Nephron progenitor cell (in vitro differentiated cells): ENCODE measurements around the gene OR6T1.

Experiments used
- DNase-seq: peaks from one replicate; pipeline ENCODE4 v3.0.0; 2021
- H3K27ac Mint-ChIP-seq: 2 replicates; pipeline ENCODE4 v1.8.0; 2021; ENCODE audit warnings: mild to moderate bottlenecking, moderate library complexity, mixed read lengths
- H3K27me3 Mint-ChIP-seq: 2 replicates; pipeline ENCODE4 v1.8.0; 2021; ENCODE audit warnings: mild to moderate bottlenecking, low read depth, mixed read lengths; ENCODE audit not compliant: poor library complexity
- H3K36me3 Mint-ChIP-seq: 2 replicates; pipeline ENCODE4 v1.8.0; 2021; ENCODE audit warnings: low read depth, mixed read lengths
- H3K4me1 Mint-ChIP-seq: 2 replicates; pipeline ENCODE4 v1.8.0; 2021; ENCODE audit warnings: mixed read lengths
- H3K4me3 Mint-ChIP-seq: 2 replicates; pipeline ENCODE4 v1.8.0; 2021; ENCODE audit warnings: mild to moderate bottlenecking, moderate library complexity, mixed read lengths
- H3K9me3 Mint-ChIP-seq: 2 replicates; pipeline ENCODE4 v1.8.0; 2021; ENCODE audit warnings: mild to moderate bottlenecking, moderate library complexity, mixed read lengths
- TF ChIP-seq, protein P1 (sequence below): fragments of 200-600 bp; sonication (generic); IDR thresholded peaks from 2 replicates; pipeline ENCODE4 v1.5.0; 2021; ENCODE audit warnings: antibody characterized with exemption

OR6T1 gene, protein sequence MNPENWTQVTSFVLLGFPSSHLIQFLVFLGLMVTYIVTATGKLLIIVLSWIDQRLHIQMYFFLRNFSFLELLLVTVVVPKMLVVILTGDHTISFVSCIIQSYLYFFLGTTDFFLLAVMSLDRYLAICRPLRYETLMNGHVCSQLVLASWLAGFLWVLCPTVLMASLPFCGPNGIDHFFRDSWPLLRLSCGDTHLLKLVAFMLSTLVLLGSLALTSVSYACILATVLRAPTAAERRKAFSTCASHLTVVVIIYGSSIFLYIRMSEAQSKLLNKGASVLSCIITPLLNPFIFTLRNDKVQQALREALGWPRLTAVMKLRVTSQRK

DNA sequence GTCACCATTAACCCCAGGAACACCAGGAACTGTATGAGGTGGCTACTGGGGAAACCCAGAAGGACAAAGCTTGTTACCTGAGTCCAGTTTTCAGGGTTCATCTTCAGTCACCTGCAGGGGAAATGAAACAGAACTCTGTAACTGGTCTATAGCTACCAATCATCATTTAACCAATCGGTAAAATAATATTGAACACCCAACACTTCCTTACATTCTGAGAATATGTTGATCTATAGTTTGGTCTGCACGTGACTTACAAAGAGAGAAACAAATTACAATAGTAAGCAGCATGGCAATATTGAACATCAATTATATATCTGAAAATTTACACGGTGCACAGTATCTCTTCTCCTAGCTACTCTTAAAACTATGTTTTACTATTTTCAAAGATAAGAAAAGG lies at the start of gene OR6T1:
Gene OR6T1, minus strand, starts transcription at position 101 of the 400 bp plus-strand sequence. Its CDS starts 0 bp downstream, at position 101.
- no peaks in the 10 kb centered on the region for H3K4me1 Mint-ChIP-seq
- no peak within 1 kb of the TSS for H3K27ac Mint-ChIP-seq
- H3K4me3 Mint-ChIP-seq = no peak within 1 kb of the TSS
- no peaks in the 10 kb centered on the region for H3K36me3 Mint-ChIP-seq
- peaks cover 5% of the 10 kb centered on the region for H3K27me3 Mint-ChIP-seq
- no peaks in the 10 kb centered on the region for H3K9me3 Mint-ChIP-seq
- TF ChIP-seq, protein P1, sequence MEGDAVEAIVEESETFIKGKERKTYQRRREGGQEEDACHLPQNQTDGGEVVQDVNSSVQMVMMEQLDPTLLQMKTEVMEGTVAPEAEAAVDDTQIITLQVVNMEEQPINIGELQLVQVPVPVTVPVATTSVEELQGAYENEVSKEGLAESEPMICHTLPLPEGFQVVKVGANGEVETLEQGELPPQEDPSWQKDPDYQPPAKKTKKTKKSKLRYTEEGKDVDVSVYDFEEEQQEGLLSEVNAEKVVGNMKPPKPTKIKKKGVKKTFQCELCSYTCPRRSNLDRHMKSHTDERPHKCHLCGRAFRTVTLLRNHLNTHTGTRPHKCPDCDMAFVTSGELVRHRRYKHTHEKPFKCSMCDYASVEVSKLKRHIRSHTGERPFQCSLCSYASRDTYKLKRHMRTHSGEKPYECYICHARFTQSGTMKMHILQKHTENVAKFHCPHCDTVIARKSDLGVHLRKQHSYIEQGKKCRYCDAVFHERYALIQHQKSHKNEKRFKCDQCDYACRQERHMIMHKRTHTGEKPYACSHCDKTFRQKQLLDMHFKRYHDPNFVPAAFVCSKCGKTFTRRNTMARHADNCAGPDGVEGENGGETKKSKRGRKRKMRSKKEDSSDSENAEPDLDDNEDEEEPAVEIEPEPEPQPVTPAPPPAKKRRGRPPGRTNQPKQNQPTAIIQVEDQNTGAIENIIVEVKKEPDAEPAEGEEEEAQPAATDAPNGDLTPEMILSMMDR = no peak
- no peak for DNase-seq

DNA sequence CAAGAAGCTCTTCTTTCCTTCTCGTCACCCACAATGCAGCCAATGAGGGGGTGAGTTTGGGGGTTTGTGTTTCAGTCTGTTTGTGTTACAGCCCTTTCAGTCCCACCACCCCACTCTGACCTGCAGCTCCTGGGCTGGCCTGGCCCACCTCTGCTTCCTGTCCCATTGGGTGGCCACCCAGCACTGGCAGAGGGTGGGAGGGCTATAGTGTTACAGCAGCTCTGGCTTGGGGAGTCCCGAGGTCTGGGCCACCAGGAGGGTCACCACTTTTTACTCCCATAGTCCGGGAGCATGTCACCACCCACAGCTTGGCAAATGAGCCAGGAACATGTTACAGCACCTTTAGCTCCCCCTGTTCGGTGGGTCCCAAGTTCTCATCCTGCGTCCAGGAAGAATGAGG lies 35.7 kb upstream of the OR6T1 start:
- Mint-ChIP-seq H3K27me3 (peaks cover 10% of the 10 kb centered on the region), H3K4me3 (no peak overlapping the region), H3K27ac (no peak overlapping the region), H3K4me1 (no peaks in the 10 kb centered on the region), H3K9me3 (peaks cover 13% of the 10 kb centered on the region), H3K36me3 (no peaks in the 10 kb centered on the region)
- DNase-seq = no peak
- TF ChIP-seq, protein P1 = no peak

DNA sequence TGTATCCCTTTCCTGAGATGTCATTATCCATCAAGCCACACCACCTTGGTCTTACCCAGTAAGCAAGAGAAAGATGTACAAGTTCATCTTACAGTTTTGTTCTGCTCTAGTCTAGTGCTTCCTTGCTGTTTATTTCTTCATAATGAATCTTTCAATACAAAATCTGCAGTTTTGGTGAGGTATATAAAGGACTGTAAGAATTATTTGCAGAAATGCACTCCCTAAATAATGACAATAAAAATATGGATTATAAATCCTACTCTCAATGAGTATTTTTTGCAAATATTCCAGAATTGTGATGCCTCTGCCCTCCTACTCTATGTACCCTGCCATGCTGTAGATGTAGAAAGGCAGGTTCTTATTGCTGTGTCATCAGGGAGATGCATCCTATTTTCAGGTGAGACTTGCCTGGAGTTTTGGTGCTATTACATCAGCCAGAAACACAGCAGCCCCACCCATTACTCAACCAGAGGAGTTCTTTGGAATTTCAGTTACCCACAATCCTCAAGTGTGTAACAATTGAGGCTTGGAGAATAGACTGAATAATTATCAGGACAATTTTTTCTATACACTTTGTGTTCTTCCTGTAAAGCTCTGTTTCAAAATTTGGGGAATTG lies 34.2 kb upstream of the OR6T1 start, which contains the start of gene OR10S1:
Gene OR10S1, minus strand, starts transcription at position 51 of the 617 bp plus-strand sequence. CDS start 117 bp downstream, outside the sequence.
- H3K36me3 Mint-ChIP-seq = no peaks in the 10 kb centered on the region
- H3K9me3 Mint-ChIP-seq = peaks cover 9% of the 10 kb centered on the region
- DNase-seq = no peak
- TF ChIP-seq, protein P1 = no peak
- H3K27me3 Mint-ChIP-seq = peaks cover 6% of the 10 kb centered on the region
- peak within 1 kb of the TSS; percentile 85 for H3K27ac Mint-ChIP-seq
- H3K4me1 Mint-ChIP-seq = no peaks in the 10 kb centered on the region
- no peak within 1 kb of the TSS for H3K4me3 Mint-ChIP-seq

DNA sequence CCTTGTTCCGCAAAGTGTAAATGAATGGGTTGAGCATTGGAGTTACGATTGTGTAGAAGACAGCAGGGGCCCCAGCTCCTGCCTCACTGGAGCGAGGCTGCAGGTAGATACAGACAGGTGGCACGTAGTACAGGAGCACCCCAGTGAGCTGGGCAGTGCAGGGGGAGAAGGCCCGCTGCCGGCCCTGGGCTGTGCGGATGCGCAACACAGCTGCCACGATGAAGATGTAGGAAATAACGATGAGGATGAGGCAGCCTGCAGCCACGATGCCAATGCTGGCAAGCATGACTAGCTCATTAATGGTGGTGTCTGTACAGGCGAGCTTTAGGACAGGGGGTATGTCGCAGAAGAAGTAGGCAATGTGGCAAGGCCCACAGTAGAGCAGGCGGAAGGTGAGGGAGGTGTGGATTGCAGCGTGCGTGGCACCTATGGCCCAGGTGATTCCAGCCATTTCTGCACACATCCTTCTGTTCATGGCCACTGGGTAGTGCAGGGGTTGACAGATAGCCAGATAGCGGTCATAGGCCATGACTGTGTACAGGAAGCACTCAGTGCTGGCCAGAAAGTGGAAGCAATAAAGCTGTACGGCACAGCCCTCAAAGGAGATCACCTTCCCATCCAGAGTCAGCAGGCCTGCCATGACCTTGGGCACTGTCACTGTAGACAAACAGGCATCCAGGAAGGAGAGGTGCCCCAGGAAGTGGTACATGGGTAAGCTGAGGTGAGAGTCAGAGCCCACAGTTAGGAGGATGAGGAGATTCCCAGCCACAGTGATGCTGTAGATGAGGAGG lies 33.3 kb upstream of the OR6T1 start:
- no peak for DNase-seq
- H3K4me1 Mint-ChIP-seq = no peaks in the 10 kb centered on the region
- TF ChIP-seq, protein P1 = no peak
- peak overlapping the region; percentile 85 for H3K27ac Mint-ChIP-seq
- peaks cover 5% of the 10 kb centered on the region for H3K27me3 Mint-ChIP-seq
- H3K36me3 Mint-ChIP-seq = no peaks in the 10 kb centered on the region
- no peak overlapping the region for H3K4me3 Mint-ChIP-seq
- peaks cover under 1% of the 10 kb centered on the region for H3K9me3 Mint-ChIP-seq

DNA sequence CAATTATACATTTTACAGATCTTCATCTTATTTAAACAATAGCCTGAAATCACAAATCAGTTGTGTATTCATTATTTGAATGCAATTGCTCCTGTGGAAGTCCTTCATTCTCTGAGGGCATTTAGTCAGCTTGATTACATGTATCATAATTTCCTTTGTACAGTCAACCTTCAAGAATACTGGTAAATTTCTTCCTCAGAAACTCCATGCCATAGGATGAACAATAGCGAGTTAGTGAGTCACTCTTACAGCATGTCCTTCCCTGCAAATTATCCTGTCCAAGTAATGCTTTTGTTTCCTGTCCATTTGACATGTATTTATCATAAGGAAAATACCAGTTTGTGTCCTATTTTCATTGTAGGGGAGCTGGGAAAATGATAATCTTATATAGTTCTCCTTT lies 30.2 kb upstream of the OR6T1 start:
- Mint-ChIP-seq H3K9me3 (peaks cover 10% of the 10 kb centered on the region), H3K27ac (no peak overlapping the region)

More for the DNA sequence above, 30.2 kb upstream of the OR6T1 start:
- DNase-seq = no peak
- TF ChIP-seq, protein P1 = no peak
- Mint-ChIP-seq H3K4me3 (no peak overlapping the region), H3K4me1 (no peaks in the 10 kb centered on the region), H3K27me3 (peaks cover 2% of the 10 kb centered on the region), H3K36me3 (no peaks in the 10 kb centered on the region)
